OCI-LY7 (cell line): ENCODE measurements around the gene REEP3.

Experiments used
- EZH2phosphoT487 ChIP-seq: fragments of 200-600 bp; sonication (generic); IDR thresholded peaks from 2 replicates; pipeline ENCODE4 v1.6.1; 2018; ENCODE audit warnings: low read depth, borderline replicate concordance, mild to moderate bottlenecking, mixed run types, antibody characterized with exemption, low read length, moderate library complexity, mixed read lengths
- TF ChIP-seq, protein P1 (sequence below): fragments of 200-600 bp; sonication (generic); conservative IDR thresholded peaks from 2 replicates; pipeline ENCODE4 v1.5.1; 2014; ENCODE audit warnings: mild to moderate bottlenecking, antibody characterized with exemption, low read length, moderate library complexity, mixed read lengths

DNA sequence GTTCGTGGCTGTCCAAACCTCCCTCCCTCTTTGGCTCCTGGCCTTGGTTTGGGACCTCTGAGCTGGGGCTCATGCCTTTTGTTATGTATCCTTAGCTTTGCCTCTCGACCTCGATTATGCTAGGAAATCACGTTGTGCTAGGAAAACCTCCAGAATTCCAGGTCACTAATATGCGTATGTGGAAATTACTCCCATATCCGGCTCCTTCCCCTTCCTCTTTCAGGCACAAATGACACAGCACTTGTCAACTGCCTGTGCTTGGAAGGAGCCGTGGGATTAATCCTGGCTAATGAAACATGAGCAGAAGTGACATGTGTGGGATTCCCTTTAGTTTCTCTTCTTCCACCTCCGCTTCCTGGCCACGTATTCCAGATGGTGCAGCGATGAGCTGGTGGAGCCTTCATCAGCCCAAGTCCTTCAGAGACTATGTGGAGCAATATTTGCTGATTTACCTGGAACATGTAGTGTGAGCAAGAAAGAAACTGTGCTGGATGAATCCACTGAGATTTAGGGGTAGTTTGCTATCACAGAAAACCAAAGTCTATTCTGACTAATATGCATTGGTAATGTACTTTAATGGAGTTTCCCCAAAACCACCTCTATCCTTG lies 149.2 kb downstream of the REEP3 start:
- TF ChIP-seq, protein P1, sequence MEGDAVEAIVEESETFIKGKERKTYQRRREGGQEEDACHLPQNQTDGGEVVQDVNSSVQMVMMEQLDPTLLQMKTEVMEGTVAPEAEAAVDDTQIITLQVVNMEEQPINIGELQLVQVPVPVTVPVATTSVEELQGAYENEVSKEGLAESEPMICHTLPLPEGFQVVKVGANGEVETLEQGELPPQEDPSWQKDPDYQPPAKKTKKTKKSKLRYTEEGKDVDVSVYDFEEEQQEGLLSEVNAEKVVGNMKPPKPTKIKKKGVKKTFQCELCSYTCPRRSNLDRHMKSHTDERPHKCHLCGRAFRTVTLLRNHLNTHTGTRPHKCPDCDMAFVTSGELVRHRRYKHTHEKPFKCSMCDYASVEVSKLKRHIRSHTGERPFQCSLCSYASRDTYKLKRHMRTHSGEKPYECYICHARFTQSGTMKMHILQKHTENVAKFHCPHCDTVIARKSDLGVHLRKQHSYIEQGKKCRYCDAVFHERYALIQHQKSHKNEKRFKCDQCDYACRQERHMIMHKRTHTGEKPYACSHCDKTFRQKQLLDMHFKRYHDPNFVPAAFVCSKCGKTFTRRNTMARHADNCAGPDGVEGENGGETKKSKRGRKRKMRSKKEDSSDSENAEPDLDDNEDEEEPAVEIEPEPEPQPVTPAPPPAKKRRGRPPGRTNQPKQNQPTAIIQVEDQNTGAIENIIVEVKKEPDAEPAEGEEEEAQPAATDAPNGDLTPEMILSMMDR: no peak
- no peak for TF ChIP-seq EZH2phosphoT487
